Fibroblast of the aortic adventitia (primary cell): ENCODE results near the gene PIEZO1. TPM values are rescaled to one million over a fixed set of nuclear protein-coding genes. Genes with fewer than 3 reads are reported as not detected.

ENCODE experiments used
- DNase-seq: peaks from one replicate; pipeline ENCODE4 v3.0.0-alpha.2; 2010; ENCODE audit warnings: low read depth
- H3K4me3 ChIP-seq: 2 replicates; pipeline ENCODE4 v1.5.1; 2011; ENCODE audit warnings: low read depth, mild to moderate bottlenecking, control low read depth, low read length, moderate library complexity
- CTCF ChIP-seq: IDR thresholded peaks from 2 replicates; pipeline ENCODE4 v1.5.1; 2011; ENCODE audit warnings: mild to moderate bottlenecking, low read length, control low read depth, inconsistent platforms; ENCODE audit not compliant: insufficient read depth
- total RNA-seq: library from RNA; depleted of rRNA; stranded (reverse); fragments of >200 nt; gene quantifications from 2 replicates; pipeline ENCODE4 v1.2.3, GENCODE V29; 2012; ENCODE audit warnings: low replicate concordance

Gene PIEZO1
- total RNA-seq, 1 donor, result 143 TPM

DNA sequence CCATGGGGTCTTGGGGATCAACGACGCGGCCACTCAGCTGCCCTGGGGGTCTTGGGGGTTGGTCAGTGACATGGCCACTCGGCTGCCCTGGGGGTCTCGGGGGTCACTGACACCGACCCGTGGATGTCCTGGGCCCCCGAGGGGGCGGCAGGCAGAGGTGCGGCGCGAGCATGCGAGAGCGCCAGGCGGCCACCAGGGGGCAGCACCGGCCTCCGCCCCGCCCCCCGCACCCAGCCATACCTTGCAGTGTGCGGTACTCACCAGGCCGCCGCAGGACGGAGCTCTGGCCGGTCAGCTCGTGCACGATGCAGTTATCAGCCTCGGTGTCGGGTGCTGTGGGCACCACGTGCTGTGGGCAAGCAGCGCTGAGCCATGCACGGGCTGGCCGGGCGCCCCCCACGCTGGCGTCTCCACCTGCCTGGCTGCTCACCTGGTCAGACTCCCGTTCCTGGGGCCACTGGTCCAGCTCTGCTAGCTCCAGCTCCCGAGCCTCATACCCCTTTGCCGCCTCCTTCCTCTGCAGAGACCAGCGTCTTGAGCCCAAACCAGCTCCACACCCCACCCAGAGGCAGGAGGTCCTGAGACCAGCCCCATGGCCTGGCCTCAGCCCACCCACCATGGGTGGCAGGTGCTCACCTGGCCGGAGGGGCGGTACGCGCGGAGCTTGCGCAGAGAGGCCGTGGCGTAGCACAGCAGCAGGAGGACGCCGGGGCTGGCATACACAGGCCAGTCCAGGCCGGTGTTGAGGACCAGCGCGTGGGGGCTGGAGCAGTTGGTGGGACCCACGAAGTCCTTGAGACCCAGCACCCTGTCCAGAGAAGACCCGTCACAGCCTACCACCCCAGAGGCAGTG, 47.5 kb downstream of the PIEZO1 start:
- peak; percentile 71 for DNase-seq
- H3K4me3 ChIP-seq, result no peak overlapping the region
- peak; percentile 75 for TF ChIP-seq CTCF

DNA sequence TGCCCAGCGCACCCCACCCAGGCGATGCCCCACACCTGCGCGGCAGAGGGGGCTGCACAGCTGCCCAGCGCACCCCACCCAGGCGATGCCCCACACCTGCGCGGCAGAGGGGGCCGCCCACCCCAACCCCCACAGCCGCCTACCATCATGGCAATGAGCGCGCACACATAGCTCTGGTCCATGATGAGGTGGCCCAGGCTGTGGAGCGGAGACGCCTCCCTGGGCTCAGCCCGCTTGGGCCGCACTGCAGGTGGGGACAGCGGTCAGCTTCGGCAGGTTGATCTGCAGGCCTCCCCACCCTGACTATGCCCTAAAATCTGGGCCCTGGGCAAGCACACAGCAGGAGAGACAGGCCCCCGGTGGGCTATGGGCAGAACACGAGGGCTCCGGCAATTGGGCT, 48.5 kb downstream of the PIEZO1 start:
- no peak for TF ChIP-seq CTCF
- no peak overlapping the region for H3K4me3 ChIP-seq
- DNase-seq, result no peak

DNA sequence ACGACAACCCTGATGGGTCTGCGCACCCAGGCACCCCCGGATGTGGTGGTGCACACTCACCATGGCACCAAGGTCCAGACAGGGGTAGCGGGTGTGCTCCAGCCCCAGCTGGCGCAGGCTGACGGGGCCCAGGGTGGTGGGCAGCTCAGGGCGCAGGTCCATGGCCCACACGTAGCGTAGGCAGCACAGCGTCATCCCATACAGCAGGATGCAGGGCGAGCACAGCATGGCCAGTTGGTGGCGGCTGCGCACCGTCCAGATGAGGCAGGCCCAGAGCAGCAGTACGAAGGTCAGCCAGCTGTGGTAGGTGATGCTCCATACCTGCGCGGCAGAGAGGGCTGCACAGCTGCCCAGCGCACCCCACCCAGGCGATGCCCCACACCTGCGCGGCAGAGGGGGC, 48.9 kb downstream of the PIEZO1 start:
- no peak overlapping the region for H3K4me3 ChIP-seq
- DNase-seq, result no peak
- no peak for TF ChIP-seq CTCF

DNA sequence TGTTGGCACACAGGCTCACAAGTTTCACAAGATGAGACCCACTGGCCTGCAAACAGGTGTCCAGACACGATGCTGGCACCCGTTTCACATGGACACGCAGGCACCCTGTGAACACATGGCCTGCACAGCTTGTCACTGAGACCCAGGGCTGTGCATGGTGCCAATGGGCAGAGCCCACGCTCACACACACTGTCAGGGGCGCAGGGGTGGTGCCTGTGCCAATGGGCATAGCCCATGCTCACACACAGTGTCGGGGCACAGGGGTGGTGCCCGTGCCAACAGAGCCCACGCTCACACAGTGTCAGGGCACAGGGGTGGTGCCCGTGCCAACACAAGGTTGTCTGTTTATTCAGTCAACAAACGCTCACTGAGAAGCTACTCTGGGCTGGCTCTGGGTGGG, 49.4 kb downstream of the PIEZO1 start:
- no peak for TF ChIP-seq CTCF
- no peak for DNase-seq
- no peak overlapping the region for H3K4me3 ChIP-seq

- no peak for TF ChIP-seq CTCF
- no peak overlapping the region for H3K4me3 ChIP-seq
- no peak for DNase-seq
These were observed 49.9 kb downstream of the PIEZO1 start for GRCh38 chr16:88735121-88735520.

DNA sequence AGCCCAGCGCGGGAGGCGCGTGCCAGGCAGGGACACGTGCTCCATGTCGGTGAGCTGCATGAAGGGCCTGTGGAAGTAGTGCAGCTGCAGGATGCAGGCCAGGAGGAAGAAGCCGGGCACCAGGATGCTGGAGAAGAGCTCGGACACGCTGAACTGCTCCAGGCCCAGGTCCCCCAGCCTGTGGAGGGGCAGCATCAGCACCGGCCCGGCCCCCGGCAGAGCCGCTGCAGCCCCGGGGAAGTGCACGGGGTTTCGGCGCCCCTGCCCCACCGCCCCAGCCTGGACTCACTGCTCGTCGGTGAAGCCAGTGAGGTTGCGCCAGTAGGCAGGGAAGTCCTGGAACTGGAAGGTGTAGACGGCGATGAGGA, 50.7 kb downstream of the PIEZO1 start:
- H3K4me3 ChIP-seq, result no peak overlapping the region
- no peak for DNase-seq
- TF ChIP-seq CTCF, result no peak
